BJ (cell line): ENCODE measurements around the gene KCNK5. TPM values are rescaled to one million over a fixed set of nuclear protein-coding genes. Genes with fewer than 3 reads are reported as not detected.

Source experiments
- CTCF ChIA-PET: fragments of 350-600 bp; formaldehyde crosslinking; extraction: SDS; loops from one replicate; lab custom pipeline; 2021; ENCODE audit warnings: antibody characterized with exemption, inconsistent platforms; lab: Yijun Ruan, JAX
- POLR2A ChIA-PET: fragments of 300-600 bp; sonication (Branson Sonifier 250); formaldehyde crosslinking; extraction: SDS; loops from one replicate; lab custom pipeline; 2021; ENCODE audit warnings: antibody characterized with exemption; lab: Charles Lee
- DNase-seq: peaks from one replicate; pipeline ENCODE4 v3.0.0-alpha.2; 2011; ENCODE audit warnings: low read depth
- H3K27me3 ChIP-seq: 2 replicates; pipeline ENCODE4 v1.6.0; 2011; ENCODE audit warnings: low read length; ENCODE audit not compliant: control insufficient read depth, insufficient read depth
- H3K36me3 ChIP-seq: 2 replicates; pipeline ENCODE4 v1.5.1; 2011; ENCODE audit warnings: low read length; ENCODE audit not compliant: control insufficient read depth, insufficient read depth
- H3K4me3 ChIP-seq: 2 replicates; pipeline ENCODE4 v1.5.1; 2011; ENCODE audit warnings: low read depth, mild to moderate bottlenecking, control low read depth, low read length
- CTCF ChIP-seq: IDR thresholded peaks from 2 replicates; pipeline ENCODE4 v1.5.1; 2011; ENCODE audit warnings: low read depth, mild to moderate bottlenecking, control low read depth, inconsistent platforms, low read length, moderate library complexity; ENCODE audit not compliant: insufficient read depth
- polyA plus RNA-seq: library from polyadenylated mRNA; depleted of rRNA; stranded (reverse); fragments of >200 nt; gene quantifications from 2 replicates; pipeline ENCODE4 v1.2.3, GENCODE V29; 2011

The KCNK5 gene
- polyA plus RNA-seq, 1 experiment = not detected

GRCh38 chr6:39233333-39233732 is 4.1 kb upstream of the KCNK5 start:
- POLR2A ChIA-PET = no interaction called here
- CTCF ChIA-PET = interaction anchor here (1.2 kb wide), 1 partner anchor 14 kb away, joined by 3 read pairs; no protein-coding TSS in a partner anchor
- TF ChIP-seq CTCF = no peak
- Histone ChIP-seq H3K36me3 (no peaks in the 10 kb centered on the region), H3K4me3 (no peak overlapping the region), H3K27me3 (peaks cover 5% of the 10 kb centered on the region)
- DNase-seq = no peak

GRCh38 chr6:39231521-39232243 is 2.4 kb upstream of the KCNK5 start:
- POLR2A ChIA-PET = no interaction called here

GRCh38 chr6:39230654-39231035 is 1.4 kb upstream of the KCNK5 start:
- no peak for DNase-seq

More at GRCh38 chr6:39231521-39232243, 2.4 kb upstream of the KCNK5 start:
- H3K27me3 ChIP-seq = peaks cover 7% of the 10 kb centered on the region
- no peak for TF ChIP-seq CTCF
- H3K4me3 ChIP-seq = no peak overlapping the region
- no peaks in the 10 kb centered on the region for H3K36me3 ChIP-seq
- CTCF ChIA-PET = no interaction called here
- DNase-seq = no peak

GRCh38 chr6:39228111-39228971 is 934 bp downstream of the KCNK5 start:
- no peak for DNase-seq
- CTCF ChIA-PET = no interaction called here
- TF ChIP-seq CTCF = no peak
- H3K27me3 ChIP-seq = peaks cover 7% of the 10 kb centered on the region
- no peak overlapping the region for H3K4me3 ChIP-seq
- no peaks in the 10 kb centered on the region for H3K36me3 ChIP-seq
- POLR2A ChIA-PET = no interaction called here

More at GRCh38 chr6:39230654-39231035, 1.4 kb upstream of the KCNK5 start:
- no peak overlapping the region for H3K4me3 ChIP-seq
- POLR2A ChIA-PET = no interaction called here
- peaks cover 7% of the 10 kb centered on the region for H3K27me3 ChIP-seq
- no peaks in the 10 kb centered on the region for H3K36me3 ChIP-seq
- CTCF ChIA-PET = no interaction called here
- no peak for TF ChIP-seq CTCF

- CTCF ChIA-PET = no interaction called here
- Histone ChIP-seq H3K4me3 (no peak overlapping the region), H3K36me3 (no peaks in the 10 kb centered on the region), H3K27me3 (peaks cover 7% of the 10 kb centered on the region)
- no peak for DNase-seq
- POLR2A ChIA-PET = no interaction called here
- no peak for TF ChIP-seq CTCF
These were observed 1.8 kb downstream of the KCNK5 start for GRCh38 chr6:39227476-39227875.
